Epithelial cell of proximal tubule (primary cell): ENCODE data around the gene PGM5. TPM values are rescaled to one million over a fixed set of nuclear protein-coding genes. Genes with fewer than 3 reads are reported as not detected.

Experiments
- DNase-seq: peaks from one replicate; pipeline ENCODE4 v3.0.0-alpha.2; 2011; ENCODE audit warnings: low read depth
- H3K4me3 ChIP-seq: 2 replicates; pipeline ENCODE4 v1.5.1; 2011; ENCODE audit warnings: low read depth, mild to moderate bottlenecking, low read length
- CTCF ChIP-seq: conservative IDR thresholded peaks from 2 replicates; pipeline ENCODE4 v1.5.1; 2012; ENCODE audit warnings: low read depth, mild to moderate bottlenecking, low read length
- total RNA-seq: library from RNA; depleted of rRNA; stranded (reverse); fragments of >200 nt; gene quantifications from 2 replicates; pipeline ENCODE4 v1.2.3, GENCODE V29; 2015

Gene PGM5
- total RNA-seq, 1 donor from 2014 or later = not detected

DNA sequence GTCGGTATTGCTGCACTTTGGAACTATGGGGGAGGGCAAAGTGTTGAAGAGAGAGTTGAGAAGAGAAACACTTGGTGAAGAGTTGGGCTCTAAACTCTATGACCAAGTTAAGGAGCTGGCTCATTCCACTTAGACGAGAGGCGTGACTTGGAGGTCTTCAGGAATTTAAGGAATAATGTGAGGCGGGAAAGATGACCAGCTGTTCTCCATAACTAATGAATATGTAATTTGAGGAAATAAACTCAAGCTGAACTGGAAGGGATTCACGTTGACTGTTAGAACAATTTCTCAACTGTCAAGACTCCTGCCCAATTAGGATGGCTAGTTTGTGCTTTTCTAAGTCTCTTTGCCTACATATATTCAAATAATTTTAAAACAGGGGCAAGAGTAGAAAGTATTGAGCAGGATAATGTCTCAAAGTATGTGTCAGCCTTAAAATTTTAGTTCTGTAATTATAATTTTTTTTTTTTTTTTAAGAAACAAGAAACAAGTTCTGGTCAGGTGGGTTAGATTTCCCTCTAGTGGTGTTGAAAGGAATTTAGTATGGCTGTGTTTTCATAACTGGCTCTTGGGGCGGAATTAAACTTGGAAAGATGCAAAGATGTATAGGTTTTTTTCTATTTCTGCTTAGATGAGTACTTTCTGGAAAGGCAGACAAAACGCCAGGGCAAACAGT lies 150.9 kb downstream of the PGM5 start:
- H3K4me3 ChIP-seq = no peak overlapping the region
- peak; percentile 68 for TF ChIP-seq CTCF
- DNase-seq = no peak

DNA sequence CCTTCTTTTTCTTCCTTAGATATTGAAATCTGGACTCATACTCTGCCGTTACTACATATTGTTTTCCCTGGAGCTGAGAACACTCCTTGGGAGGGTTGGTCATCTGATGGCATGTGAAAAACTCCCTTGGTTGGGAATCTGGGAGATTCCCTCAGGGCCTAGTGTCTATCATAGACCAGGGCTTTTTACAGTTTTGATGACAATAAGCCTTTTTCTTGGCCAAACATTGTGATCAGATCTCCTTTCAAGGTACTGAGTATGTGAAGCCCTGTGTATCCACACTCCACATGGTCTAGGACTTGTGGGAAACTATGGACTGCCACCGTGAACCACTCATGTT lies 151.4 kb downstream of the PGM5 start:
- TF ChIP-seq CTCF = no peak
- DNase-seq = no peak
- no peak overlapping the region for H3K4me3 ChIP-seq

GRCh38 chr9:68508547-68508946 lies 152.1 kb downstream of the PGM5 start:
- H3K4me3 ChIP-seq = no peak overlapping the region
- no peak for TF ChIP-seq CTCF
- no peak for DNase-seq

DNA sequence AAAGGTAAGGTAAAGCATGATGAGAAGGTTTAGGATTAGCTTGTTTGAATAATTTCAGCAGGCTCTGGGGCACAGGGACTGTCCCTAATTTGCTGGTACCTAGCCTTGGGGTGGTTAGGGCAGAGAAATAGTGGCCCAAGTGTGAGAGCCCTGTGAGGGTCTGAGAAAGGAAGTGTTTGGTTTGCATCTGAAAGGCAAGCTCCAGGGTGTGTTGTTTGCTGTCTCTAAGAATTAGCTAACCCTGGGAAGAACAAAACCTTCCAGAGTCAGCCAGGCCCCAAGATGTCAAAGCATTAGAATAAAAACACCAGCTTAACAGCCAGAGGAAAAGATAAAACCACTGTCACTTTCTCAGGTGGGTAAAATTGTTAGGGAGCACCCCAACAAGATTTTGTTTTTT lies 153.3 kb downstream of the PGM5 start:
- TF ChIP-seq CTCF = no peak
- no peak overlapping the region for H3K4me3 ChIP-seq
- no peak for DNase-seq

DNA sequence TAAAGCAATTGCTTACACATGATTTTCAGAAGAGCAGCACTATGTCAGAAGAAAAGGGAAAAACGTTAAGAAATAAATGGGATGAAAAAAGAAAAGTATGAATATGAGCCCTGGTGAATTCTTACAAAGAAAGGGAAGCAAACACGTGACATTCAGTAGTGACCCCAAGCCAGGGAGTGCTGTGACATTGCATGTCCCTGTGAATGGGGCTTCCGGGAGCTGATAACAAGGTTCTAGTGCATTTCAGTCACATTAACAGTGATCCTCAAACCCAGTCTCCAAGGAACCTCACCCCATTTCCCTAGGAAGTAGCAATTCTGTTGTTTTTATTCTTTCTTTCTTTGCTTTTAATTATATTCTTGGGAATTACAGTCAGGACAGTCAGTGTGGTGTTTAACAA lies 157.0 kb downstream of the PGM5 start:
- no peak for TF ChIP-seq CTCF
- no peak for DNase-seq
- H3K4me3 ChIP-seq = no peak overlapping the region

- no peak for DNase-seq
- H3K4me3 ChIP-seq = no peak overlapping the region
- no peak for TF ChIP-seq CTCF
These were observed 157.6 kb downstream of the PGM5 start for GRCh38 chr9:68513981-68514380.

DNA sequence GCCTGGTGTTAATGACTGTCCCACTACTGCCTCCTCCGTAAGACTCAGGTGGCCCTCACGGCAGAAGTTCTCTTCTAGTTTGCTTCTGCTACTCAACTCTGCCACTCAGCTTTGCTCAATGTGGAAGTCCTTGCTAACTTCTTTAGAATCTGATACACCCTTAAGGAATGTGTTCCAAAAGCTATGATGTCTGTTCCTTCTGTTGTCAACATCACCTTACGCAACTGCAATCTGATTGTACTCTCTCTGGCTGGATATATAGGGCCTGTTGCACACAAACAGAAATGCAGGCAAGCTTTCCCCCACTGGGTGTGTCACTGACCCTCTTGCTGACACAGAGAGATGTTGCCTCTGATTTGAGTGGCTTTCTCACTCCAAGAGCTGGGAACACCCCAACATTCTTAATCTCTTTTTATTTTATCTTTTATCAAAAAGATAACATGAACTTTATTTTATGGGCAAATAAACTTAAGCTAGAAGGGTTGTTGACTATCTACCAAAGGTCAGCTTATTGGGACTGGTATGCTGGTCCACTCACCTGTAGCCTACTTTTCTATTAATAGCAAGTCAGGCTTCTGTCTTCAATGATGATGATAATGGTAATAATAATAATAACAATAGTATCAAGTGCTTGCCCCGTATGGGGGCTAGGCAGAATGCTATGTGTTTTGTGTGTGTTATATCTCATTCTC lies 159.1 kb downstream of the PGM5 start:
- no peak for TF ChIP-seq CTCF
- no peak overlapping the region for H3K4me3 ChIP-seq
- DNase-seq = peak; percentile 85
